Subcutaneous abdominal adipose tissue (tissue), 5 donors: ENCODE results near the gene RIMKLA.

ENCODE experiments used
- H3K27ac ChIP-seq: one replicate; pipeline ENCODE4 v1.7.0; 2013; ENCODE audit warnings: low read depth, mild to moderate bottlenecking, inconsistent platforms, low read length, moderate library complexity
- H3K27me3 ChIP-seq, 5 donors: one replicate each; pipeline ENCODE4 v1.7.0; 2013; ENCODE audit warnings: low read length in 5 of 5, inconsistent platforms in 1 of 5; ENCODE audit not compliant: control insufficient read depth in 5 of 5, insufficient read depth in 4 of 5
- H3K36me3 ChIP-seq, 5 donors: one replicate each; pipeline ENCODE4 v1.7.0; 2013; ENCODE audit warnings: low read length in 5 of 5; ENCODE audit not compliant: control insufficient read depth in 5 of 5, insufficient read depth in 5 of 5
- H3K4me1 ChIP-seq, 5 donors: one replicate each; pipeline ENCODE4 v1.7.0; 2013; ENCODE audit warnings: low read length in 5 of 5, mild to moderate bottlenecking in 3 of 5, moderate library complexity in 1 of 5; ENCODE audit not compliant: control insufficient read depth in 5 of 5, insufficient read depth in 5 of 5
- H3K4me3 ChIP-seq, 5 donors: one replicate each; pipeline ENCODE4 v1.7.0; 2013; ENCODE audit warnings: low read length in 5 of 5, low read depth in 1 of 5
- H3K9ac ChIP-seq, 5 donors: one replicate each; pipeline ENCODE4 v1.7.0; 2013; ENCODE audit warnings: low read length in 5 of 5, mild to moderate bottlenecking in 4 of 5, moderate library complexity in 3 of 5
- H3K9me3 ChIP-seq, 5 donors: one replicate each; pipeline ENCODE4 v1.7.0; 2013; ENCODE audit warnings: low read length in 5 of 5; ENCODE audit not compliant: control insufficient read depth in 5 of 5
- donor health status: healthy.
- donor health status: healthy.
- donor health status: healthy.
- donor health status: healthy.
- donor health status: healthy.

Gene RIMKLA

DNA sequence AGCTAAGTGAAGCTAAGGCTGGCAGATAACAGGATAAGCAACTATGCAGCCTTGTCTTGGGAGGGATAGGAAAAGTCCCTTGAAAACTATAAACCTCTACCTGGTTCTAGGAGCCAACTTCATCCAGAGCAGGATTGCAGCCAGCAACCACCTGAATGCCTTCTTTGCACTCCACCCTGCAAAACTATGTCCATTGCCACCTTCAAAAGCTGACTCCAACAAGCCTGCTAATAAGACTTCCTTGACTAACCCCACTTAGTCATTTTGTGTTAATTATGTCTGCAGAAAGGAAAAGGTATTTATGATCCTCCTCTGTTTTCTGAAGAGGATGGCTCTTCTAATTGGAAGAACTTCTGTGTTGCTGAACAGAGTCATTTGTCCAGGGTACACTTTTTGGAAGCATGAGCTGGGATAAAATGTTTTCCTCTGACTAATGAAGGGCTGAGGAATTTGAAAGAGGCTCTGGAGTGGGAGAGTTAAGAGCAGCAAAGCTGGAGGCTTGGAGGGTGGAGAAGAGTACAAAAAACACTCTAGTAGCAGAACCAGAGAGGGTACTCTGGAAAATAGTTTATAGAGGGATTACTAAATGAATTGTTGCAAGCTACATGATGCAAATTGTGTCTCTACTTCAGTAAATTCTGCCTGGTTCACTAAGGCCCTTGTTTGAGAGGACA is 9.6 kb upstream of the RIMKLA start:
- H3K27ac ChIP-seq: no peak overlapping the region
- no peaks in the 10 kb centered on the region for H3K9me3 ChIP-seq

DNA sequence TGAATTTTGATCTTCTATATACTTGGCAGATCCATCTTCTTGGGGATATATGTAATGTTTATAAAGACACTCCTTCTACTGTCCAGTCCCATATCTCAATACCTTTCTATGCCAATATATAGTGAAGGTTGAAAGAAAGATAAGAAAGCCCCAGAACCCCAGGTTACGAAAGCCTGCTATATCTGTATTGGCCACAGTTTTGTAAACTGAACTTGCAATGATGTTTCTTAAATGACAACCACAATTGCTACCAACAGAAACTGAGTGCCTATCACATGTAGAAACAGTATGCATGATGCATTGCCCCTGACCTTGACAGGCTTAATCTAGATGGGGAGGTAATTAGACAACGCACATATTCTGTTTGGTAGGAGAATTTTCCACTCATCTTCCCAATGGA is 7.8 kb upstream of the RIMKLA start:
- H3K27me3 ChIP-seq: peaks cover 0 to 7% (median 0%) of the 10 kb centered on the region in 5 donors
- no peak overlapping the region for H3K4me3 ChIP-seq
- H3K9me3 ChIP-seq: no peaks in the 10 kb centered on the region
- no peaks in the 10 kb centered on the region for H3K36me3 ChIP-seq
- no peak overlapping the region for H3K9ac ChIP-seq
- H3K4me1 ChIP-seq: no peaks in the 10 kb centered on the region
- no peak overlapping the region for H3K27ac ChIP-seq

More for the DNA sequence above, 9.6 kb upstream of the RIMKLA start:
- H3K36me3 ChIP-seq: no peaks in the 10 kb centered on the region
- H3K27me3 ChIP-seq: peaks cover 0 to 7% (median 0%) of the 10 kb centered on the region in 5 donors
- H3K4me3 ChIP-seq: no peak overlapping the region
- no peak overlapping the region for H3K9ac ChIP-seq
- H3K4me1 ChIP-seq: no peaks in the 10 kb centered on the region

- Histone ChIP-seq H3K9ac (peak overlapping the region in 2 of 5 donors; percentile 16 to 66), H3K9me3 (no peaks in the 10 kb centered on the region), H3K27ac (no peak overlapping the region), H3K4me3 (peak overlapping the region; percentile 47 to 74 (median 63)), H3K36me3 (no peaks in the 10 kb centered on the region), H3K4me1 (peaks cover 0 to 13% (median 11%) of the 10 kb centered on the region in 5 donors), H3K27me3 (peaks cover 5 to 15% (median 8%) of the 10 kb centered on the region in 5 donors)
These were observed 602 bp upstream of the RIMKLA start for GRCh38 chr1:42379794-42380585.

GRCh38 chr1:42381280-42381673 is 685 bp downstream of the RIMKLA start:
- Histone ChIP-seq H3K36me3 (no peaks in the 10 kb centered on the region), H3K4me1 (peaks cover 0 to 13% (median 11%) of the 10 kb centered on the region in 5 donors), H3K9me3 (no peaks in the 10 kb centered on the region), H3K9ac (peak overlapping the region in 1 of 5 donors; percentile 27), H3K4me3 (peak overlapping the region in 4 of 5 donors; percentile 63 to 74 (median 67)), H3K27ac (no peak overlapping the region), H3K27me3 (peaks cover 5 to 15% (median 8%) of the 10 kb centered on the region in 5 donors)

DNA sequence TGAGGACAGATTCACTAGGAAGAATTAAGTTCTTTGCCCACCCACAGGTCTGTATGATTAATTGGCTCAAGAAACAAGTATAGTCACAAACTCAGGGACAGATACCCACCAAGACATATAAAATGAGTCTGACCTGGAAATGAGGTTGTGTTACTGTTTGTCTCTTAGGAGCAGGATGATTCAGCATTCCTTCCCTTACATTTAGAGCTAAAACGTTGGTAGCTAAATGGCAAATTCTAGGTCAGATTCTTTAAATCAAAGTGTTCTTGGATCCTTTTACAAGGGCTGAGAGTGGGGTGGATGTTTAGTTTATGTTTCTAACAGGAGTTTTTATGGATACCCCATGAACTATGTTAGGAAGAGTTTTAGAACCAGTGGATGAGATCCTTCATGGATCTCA is 4.7 kb downstream of the RIMKLA start:
- H3K9ac ChIP-seq: no peak overlapping the region
- no peak overlapping the region for H3K27ac ChIP-seq
- H3K36me3 ChIP-seq: no peaks in the 10 kb centered on the region
- no peak overlapping the region for H3K4me3 ChIP-seq
- H3K9me3 ChIP-seq: no peaks in the 10 kb centered on the region
- peaks cover 0 to 7% (median 7%) of the 10 kb centered on the region in 5 donors for H3K4me1 ChIP-seq
- H3K27me3 ChIP-seq: peaks cover 5 to 15% (median 8%) of the 10 kb centered on the region in 5 donors

- Histone ChIP-seq H3K9me3 (no peaks in the 10 kb centered on the region), H3K9ac (no peak overlapping the region), H3K27ac (no peak overlapping the region), H3K36me3 (no peaks in the 10 kb centered on the region), H3K27me3 (peaks cover 5 to 14% (median 10%) of the 10 kb centered on the region in 5 donors), H3K4me3 (no peak overlapping the region), H3K4me1 (peaks cover 0 to 3% (median 3%) of the 10 kb centered on the region in 5 donors)
These were observed 5.5 kb downstream of the RIMKLA start for GRCh38 chr1:42386051-42386450.

DNA sequence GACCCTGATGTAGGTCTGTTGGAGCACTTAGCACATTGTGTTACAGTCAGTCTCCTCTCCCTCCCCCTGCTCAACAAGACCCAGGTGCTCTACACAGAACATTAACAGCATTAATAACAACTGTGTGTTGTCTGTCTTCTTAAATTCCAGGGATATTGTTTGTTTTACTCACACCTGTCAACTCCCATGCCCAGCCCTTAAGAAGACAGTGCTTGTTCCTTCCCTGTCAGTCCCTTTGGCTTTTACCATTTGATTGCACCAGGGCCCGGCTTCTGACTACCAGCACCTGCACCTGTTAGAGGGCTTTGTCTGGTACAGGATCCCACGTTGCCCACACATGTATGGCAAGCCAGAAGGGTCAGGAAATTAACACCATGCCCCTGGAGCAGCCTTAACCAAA is 11.7 kb downstream of the RIMKLA start:
- Histone ChIP-seq H3K9me3 (no peaks in the 10 kb centered on the region), H3K27ac (no peak overlapping the region), H3K36me3 (no peaks in the 10 kb centered on the region), H3K9ac (no peak overlapping the region), H3K27me3 (peaks cover 0 to 2% (median 0%) of the 10 kb centered on the region in 5 donors), H3K4me1 (no peaks in the 10 kb centered on the region), H3K4me3 (no peak overlapping the region)

- Histone ChIP-seq H3K4me3 (no peak overlapping the region), H3K36me3 (no peaks in the 10 kb centered on the region), H3K9ac (no peak overlapping the region), H3K27ac (no peak overlapping the region), H3K9me3 (no peaks in the 10 kb centered on the region), H3K4me1 (no peaks in the 10 kb centered on the region), H3K27me3 (peaks cover 0 to 2% (median 0%) of the 10 kb centered on the region in 5 donors)
These were observed 12.6 kb downstream of the RIMKLA start for GRCh38 chr1:42392967-42393848.

GRCh38 chr1:42399315-42400100 is 18.9 kb downstream of the RIMKLA start:
- Histone ChIP-seq H3K9me3 (no peaks in the 10 kb centered on the region), H3K27ac (no peak overlapping the region), H3K36me3 (no peaks in the 10 kb centered on the region), H3K9ac (no peak overlapping the region), H3K4me1 (no peaks in the 10 kb centered on the region), H3K27me3 (no peaks in the 10 kb centered on the region), H3K4me3 (no peak overlapping the region)
